ENCODE data around the gene LCN15. TPM values are rescaled to one million over a fixed set of nuclear protein-coding genes. Genes with fewer than 3 reads are reported as not detected.

The LCN15 gene
- polyA plus RNA-seq, 1 donor from 2014 or later, result not detected

GRCh38 chr9:136721339-136722092, 42.8 kb downstream of the LCN15 start:
- Histone ChIP-seq H2AFZ (ENCODE audit: low read depth, low read length) (no peak overlapping the region), H3K4me3 (ENCODE audit: low read length) (no peak overlapping the region), H3F3A (ENCODE audit: insufficient read depth, low read length, poor library complexity, severe bottlenecking) (no peaks in the 10 kb centered on the region), H3K9me2 (ENCODE audit: insufficient read depth, low read length) (no peaks in the 10 kb centered on the region), H3K27ac (ENCODE audit: low read length) (no peak overlapping the region), H3K9ac (ENCODE audit: low read length) (no peak overlapping the region), H3K79me2 (replicated peaks; ENCODE audit: insufficient read depth, low read length) (peaks cover 16% of the 10 kb centered on the region), H3K4me2 (ENCODE audit: low read length) (no peak overlapping the region), H3K9me3 (ENCODE audit: low read length) (no peaks in the 10 kb centered on the region), H4K20me1 (ENCODE audit: insufficient read depth) (peaks cover 5% of the 10 kb centered on the region), H3K27me3 (ENCODE audit: insufficient read depth, low read depth, low read length) (no peaks in the 10 kb centered on the region), H3K36me3 (ENCODE audit: insufficient read depth, low read length) (no peaks in the 10 kb centered on the region)
- TF ChIP-seq REST (IDR thresholded peaks at IDR 0.05; ENCODE audit: borderline replicate concordance), result no peak
- no peak for TF ChIP-seq RAD21 (conservative IDR thresholded peaks at IDR 0.05)
- no peak for TF ChIP-seq EP300 (conservative IDR thresholded peaks at IDR 0.05; ENCODE audit: poor library complexity, severe bottlenecking)

- Histone ChIP-seq H3F3A (ENCODE audit: insufficient read depth, low read length, poor library complexity, severe bottlenecking) (no peaks in the 10 kb centered on the region), H3K9me2 (ENCODE audit: insufficient read depth, low read length) (no peaks in the 10 kb centered on the region), H3K4me3 (ENCODE audit: low read length) (peak overlapping the region; percentile 41), H3K9ac (ENCODE audit: low read length) (peak overlapping the region; percentile 44), H3K79me2 (replicated peaks; ENCODE audit: insufficient read depth, low read length) (peaks cover 14% of the 10 kb centered on the region), H4K20me1 (ENCODE audit: insufficient read depth) (peaks cover 4% of the 10 kb centered on the region), H3K36me3 (ENCODE audit: insufficient read depth, low read length) (no peaks in the 10 kb centered on the region), H2AFZ (ENCODE audit: low read depth, low read length) (no peak overlapping the region), H3K27me3 (ENCODE audit: insufficient read depth, low read depth, low read length) (no peaks in the 10 kb centered on the region), H3K4me2 (ENCODE audit: low read length) (no peak overlapping the region), H3K27ac (ENCODE audit: low read length) (peak overlapping the region; percentile 31), H3K9me3 (ENCODE audit: low read length) (no peaks in the 10 kb centered on the region)
- TF ChIP-seq POLR2AphosphoS5 (IDR thresholded peaks at IDR 0.05) (peak; percentile 3), REST (IDR thresholded peaks at IDR 0.05; ENCODE audit: borderline replicate concordance) (no peak)
These were observed 43.4 kb downstream of the LCN15 start for GRCh38 chr9:136720898-136721338.

- no peaks in the 10 kb centered on the region for H3K36me3 ChIP-seq (ENCODE audit: insufficient read depth, low read length)
- H3K79me2 ChIP-seq (replicated peaks; ENCODE audit: insufficient read depth, low read length), result peaks cover 11% of the 10 kb centered on the region
- H3K9ac ChIP-seq (ENCODE audit: low read length), result peak overlapping the region; percentile 44
- H4K20me1 ChIP-seq (ENCODE audit: insufficient read depth), result no peaks in the 10 kb centered on the region
- H3K27ac ChIP-seq (ENCODE audit: low read length), result peak overlapping the region; percentile 31
- H3K4me3 ChIP-seq (ENCODE audit: low read length), result peak overlapping the region; percentile 41
- no peaks in the 10 kb centered on the region for H3F3A ChIP-seq (ENCODE audit: insufficient read depth, low read length, poor library complexity, severe bottlenecking)
- H3K9me2 ChIP-seq (ENCODE audit: insufficient read depth, low read length), result no peaks in the 10 kb centered on the region
- H3K27me3 ChIP-seq (ENCODE audit: insufficient read depth, low read depth, low read length), result no peaks in the 10 kb centered on the region
- H2AFZ ChIP-seq (ENCODE audit: low read depth, low read length), result no peak overlapping the region
- no peaks in the 10 kb centered on the region for H3K9me3 ChIP-seq (ENCODE audit: low read length)
- no peak overlapping the region for H3K4me2 ChIP-seq (ENCODE audit: low read length)
- TF ChIP-seq EZH2 (IDR thresholded peaks at IDR 0.05; ENCODE audit: borderline replicate concordance, insufficient read depth, low read length, poor library complexity, severe bottlenecking) (no peak), RAD21 (conservative IDR thresholded peaks at IDR 0.05) (no peak), EP300 (conservative IDR thresholded peaks at IDR 0.05; ENCODE audit: poor library complexity, severe bottlenecking) (no peak), POLR2AphosphoS5 (IDR thresholded peaks at IDR 0.05) (no peak), CTCF (IDR thresholded peaks at IDR 0.05; ENCODE audit: poor library complexity, severe bottlenecking) (no peak), TAF1 (IDR thresholded peaks at IDR 0.05; ENCODE audit: low read depth) (no peak), MXI1 (conservative IDR thresholded peaks at IDR 0.05; ENCODE audit: poor library complexity, severe bottlenecking) (no peak), SMC3 (conservative IDR thresholded peaks at IDR 0.05; ENCODE audit: poor library complexity) (no peak)
These were observed 43.9 kb downstream of the LCN15 start for GRCh38 chr9:136720251-136720897.
